HuH-7 (cell line): ENCODE measurements around the gene TET3.

Experiments
- DNase-seq: peaks from one replicate; pipeline ENCODE4 v3.0.0; 2011; ENCODE audit warnings: low spot score

Gene TET3

GRCh38 chr2:74005786-74006185 lies 21.1 kb downstream of the TET3 start:
- no peak for DNase-seq

GRCh38 chr2:74006459-74006858 lies 21.7 kb downstream of the TET3 start:
- DNase-seq: no peak

GRCh38 chr2:74007121-74007520 lies 22.4 kb downstream of the TET3 start:
- no peak for DNase-seq

- DNase-seq: no peak
These were observed 23.0 kb downstream of the TET3 start for GRCh38 chr2:74007711-74008110.

GRCh38 chr2:74008761-74009395 lies 24.2 kb downstream of the TET3 start:
- no peak for DNase-seq

- DNase-seq: no peak
These were observed 24.9 kb downstream of the TET3 start for GRCh38 chr2:74009577-74009976.

- no peak for DNase-seq
These were observed 25.4 kb downstream of the TET3 start for GRCh38 chr2:74010087-74010541.

GRCh38 chr2:74011246-74011645 lies 26.5 kb downstream of the TET3 start:
- no peak for DNase-seq

GRCh38 chr2:74014813-74015212 lies 30.1 kb downstream of the TET3 start:
- no peak for DNase-seq

GRCh38 chr2:74017223-74017622 lies 32.5 kb downstream of the TET3 start:
- no peak for DNase-seq

- no peak for DNase-seq
These were observed 34.8 kb downstream of the TET3 start for GRCh38 chr2:74019516-74019915.

- DNase-seq: no peak
These were observed 36.1 kb downstream of the TET3 start for GRCh38 chr2:74020702-74021406.

- no peak for DNase-seq
These were observed 36.7 kb downstream of the TET3 start for GRCh38 chr2:74021407-74021755.

GRCh38 chr2:74024216-74024615 lies 39.5 kb downstream of the TET3 start:
- no peak for DNase-seq

- DNase-seq: no peak
These were observed 41.4 kb downstream of the TET3 start for GRCh38 chr2:74025971-74026612.

- no peak for DNase-seq
These were observed 42.1 kb downstream of the TET3 start for GRCh38 chr2:74026687-74027241.

- no peak for DNase-seq
These were observed 42.8 kb downstream of the TET3 start for GRCh38 chr2:74027496-74027895.

GRCh38 chr2:74028290-74028689 lies 43.6 kb downstream of the TET3 start:
- DNase-seq: no peak

- no peak for DNase-seq
These were observed 44.0 kb downstream of the TET3 start for GRCh38 chr2:74028741-74029140.

GRCh38 chr2:74029714-74030397 lies 45.1 kb downstream of the TET3 start:
- no peak for DNase-seq

GRCh38 chr2:74031221-74031620 lies 46.5 kb downstream of the TET3 start:
- no peak for DNase-seq

GRCh38 chr2:74031959-74032287 lies 47.2 kb downstream of the TET3 start:
- DNase-seq: no peak

GRCh38 chr2:74033375-74033774 lies 48.7 kb downstream of the TET3 start:
- no peak for DNase-seq
